Astrocyte of the cerebellum (primary cell): ENCODE measurements around the gene KRT36.

Experiments
- DNase-seq: peaks from one replicate; pipeline ENCODE4 v3.0.0-alpha.2; 2011; ENCODE audit warnings: low read depth
- H3K4me3 ChIP-seq: 2 replicates; pipeline ENCODE4 v1.5.1; 2011; ENCODE audit warnings: mild to moderate bottlenecking, low read depth, low read length, moderate library complexity
- in situ Hi-C: cut with HindIII; loops from 2 replicates; pipeline ENCODE4 v1.10.0; 2017; ENCODE audit warnings: low sequenced_read_pairs
- TF ChIP-seq, protein P1 (sequence below): IDR thresholded peaks from 2 replicates; pipeline ENCODE4 v1.5.1; 2012; ENCODE audit warnings: low read length, low read depth, moderate library complexity, mild to moderate bottlenecking; ENCODE audit errors: missing control alignments

Gene KRT36

GRCh38 chr17:41529491-41529915, 39.8 kb upstream of the KRT36 start:
- in situ Hi-C loops: no loop called here

GRCh38 chr17:41528959-41529353, 39.2 kb upstream of the KRT36 start:
- in situ Hi-C loops: no loop called here
- no peak for DNase-seq
- H3K4me3 ChIP-seq: no peak overlapping the region
- TF ChIP-seq, protein P1, sequence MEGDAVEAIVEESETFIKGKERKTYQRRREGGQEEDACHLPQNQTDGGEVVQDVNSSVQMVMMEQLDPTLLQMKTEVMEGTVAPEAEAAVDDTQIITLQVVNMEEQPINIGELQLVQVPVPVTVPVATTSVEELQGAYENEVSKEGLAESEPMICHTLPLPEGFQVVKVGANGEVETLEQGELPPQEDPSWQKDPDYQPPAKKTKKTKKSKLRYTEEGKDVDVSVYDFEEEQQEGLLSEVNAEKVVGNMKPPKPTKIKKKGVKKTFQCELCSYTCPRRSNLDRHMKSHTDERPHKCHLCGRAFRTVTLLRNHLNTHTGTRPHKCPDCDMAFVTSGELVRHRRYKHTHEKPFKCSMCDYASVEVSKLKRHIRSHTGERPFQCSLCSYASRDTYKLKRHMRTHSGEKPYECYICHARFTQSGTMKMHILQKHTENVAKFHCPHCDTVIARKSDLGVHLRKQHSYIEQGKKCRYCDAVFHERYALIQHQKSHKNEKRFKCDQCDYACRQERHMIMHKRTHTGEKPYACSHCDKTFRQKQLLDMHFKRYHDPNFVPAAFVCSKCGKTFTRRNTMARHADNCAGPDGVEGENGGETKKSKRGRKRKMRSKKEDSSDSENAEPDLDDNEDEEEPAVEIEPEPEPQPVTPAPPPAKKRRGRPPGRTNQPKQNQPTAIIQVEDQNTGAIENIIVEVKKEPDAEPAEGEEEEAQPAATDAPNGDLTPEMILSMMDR: no peak

More at GRCh38 chr17:41529491-41529915, 39.8 kb upstream of the KRT36 start:
- TF ChIP-seq, protein P1: no peak
- no peak overlapping the region for H3K4me3 ChIP-seq
- DNase-seq: no peak

- H3K4me3 ChIP-seq: peak overlapping the region; percentile 27
Observed at GRCh38 chr17:41527063-41528023, 37.6 kb upstream of the KRT36 start.

GRCh38 chr17:41524261-41524660, 34.6 kb upstream of the KRT36 start:
- in situ Hi-C loops: no loop called here
- TF ChIP-seq, protein P1: no peak
- H3K4me3 ChIP-seq: no peak overlapping the region
- DNase-seq: no peak

More at GRCh38 chr17:41527063-41528023, 37.6 kb upstream of the KRT36 start:
- in situ Hi-C loops: no loop called here
- no peak for DNase-seq
- TF ChIP-seq, protein P1: no peak

DNA sequence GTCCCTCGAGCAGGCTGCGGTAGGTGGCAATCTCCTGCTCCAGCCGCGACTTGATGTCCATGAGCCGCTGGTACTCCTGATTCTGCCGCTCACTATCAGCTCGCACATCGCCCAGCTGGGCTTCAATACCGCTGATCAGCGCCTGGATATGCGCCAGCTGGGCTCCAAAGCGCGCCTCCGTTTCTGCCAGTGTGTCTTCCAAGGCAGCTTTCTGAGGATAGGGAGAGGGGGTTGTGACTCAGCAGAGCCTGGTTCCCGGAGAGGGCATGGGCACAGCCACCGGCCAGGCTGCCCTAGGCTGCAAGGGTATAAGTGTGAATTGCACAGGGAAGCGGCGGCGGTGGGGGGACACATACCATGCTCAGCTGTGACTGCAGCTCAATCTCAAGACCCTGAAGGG, 34.1 kb upstream of the KRT36 start:
- TF ChIP-seq, protein P1: no peak
- in situ Hi-C loops: no loop called here
- no peak for DNase-seq
- H3K4me3 ChIP-seq: no peak overlapping the region

GRCh38 chr17:41523225-41523593, 33.5 kb upstream of the KRT36 start:
- DNase-seq: no peak
- in situ Hi-C loops: no loop called here
- no peak overlapping the region for H3K4me3 ChIP-seq
- TF ChIP-seq, protein P1: no peak
